Measurements from ENCODE around the gene DNPEP.
A peak's percentile ranks its signal among the peaks of the same experiment; 100 is the strongest.

DNPEP gene

DNA sequence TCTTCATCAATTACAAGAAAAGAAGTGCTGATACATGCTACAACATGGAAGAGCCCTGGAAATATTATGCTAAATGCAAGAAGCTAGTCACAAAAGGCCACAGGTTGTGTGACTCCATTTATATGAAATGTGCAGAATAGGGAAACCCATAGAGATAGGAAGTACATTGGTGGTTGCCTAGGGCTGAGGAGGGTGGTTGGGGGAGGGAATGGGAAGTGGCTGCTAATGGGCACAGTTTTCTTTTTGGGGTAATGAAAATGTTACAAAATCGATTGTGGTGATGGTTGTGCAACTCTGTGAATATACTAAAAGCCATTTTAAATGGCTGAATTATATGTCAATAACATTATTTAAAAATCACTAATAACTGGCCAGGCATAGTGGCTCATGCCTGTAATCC, 30.9 kb downstream of the DNPEP start:
- H3K36me3 ChIP-seq (ENCODE audit: insufficient read depth, insufficient read length, low read length) = no peaks in the 10 kb centered on the region
- TF ChIP-seq YY1 (IDR thresholded peaks at IDR 0.05; ENCODE audit: insufficient read depth, insufficient read length) = no peak
- TF ChIP-seq ZNF274 (IDR thresholded peaks at IDR 0.05; ENCODE audit: low read depth, low read length) = no peak
- no peak for TF ChIP-seq SUZ12 (IDR thresholded peaks at IDR 0.05; ENCODE audit: extremely low read depth, insufficient read depth, insufficient read length)
- no peaks in the 10 kb centered on the region for H3K9me3 ChIP-seq (ENCODE audit: insufficient read depth, low read length)
- H3K27me3 ChIP-seq (ENCODE audit: insufficient read depth, insufficient read length) = peaks cover 69% of the 10 kb centered on the region
- no peak for DNase-seq (ENCODE audit: low read depth, low spot score)
- H3K4me3 ChIP-seq (ENCODE audit: insufficient read length, low read depth) = no peak overlapping the region
- no peak overlapping the region for H3K9ac ChIP-seq (ENCODE audit: insufficient read length, low read depth)
- H3K4me1 ChIP-seq (ENCODE audit: insufficient read depth, insufficient read length) = no peaks in the 10 kb centered on the region

DNA sequence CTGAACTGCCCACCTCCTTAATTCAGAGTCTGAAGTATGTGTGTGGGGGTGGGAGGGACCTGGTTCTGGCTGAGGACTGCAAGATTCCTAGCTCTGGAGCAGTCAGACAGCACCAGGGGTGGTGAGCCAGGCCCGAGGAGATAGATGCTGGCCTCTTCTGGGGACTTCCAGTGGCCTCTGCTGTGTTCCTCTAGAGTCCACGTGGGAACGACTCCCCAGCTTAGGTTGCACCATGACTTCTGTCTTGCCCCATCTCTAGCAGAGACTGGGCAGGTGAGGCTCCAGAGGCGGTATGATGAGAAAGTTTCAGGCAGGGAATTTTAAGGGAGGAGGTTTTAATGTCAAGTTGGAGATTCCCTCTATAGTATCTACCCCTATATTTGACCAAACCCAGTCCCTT, 33.1 kb downstream of the DNPEP start:
- Histone ChIP-seq H3K36me3 (ENCODE audit: insufficient read depth, insufficient read length, low read length) (no peaks in the 10 kb centered on the region), H3K4me1 (ENCODE audit: insufficient read depth, insufficient read length) (peaks cover 5% of the 10 kb centered on the region), H3K27me3 (ENCODE audit: insufficient read depth, insufficient read length) (peaks cover 50% of the 10 kb centered on the region), H3K9me3 (ENCODE audit: insufficient read depth, low read length) (no peaks in the 10 kb centered on the region), H3K4me3 (ENCODE audit: insufficient read length, low read depth) (no peak overlapping the region), H3K9ac (ENCODE audit: insufficient read length, low read depth) (no peak overlapping the region)
- no peak for DNase-seq (ENCODE audit: low read depth, low spot score)
- TF ChIP-seq YY1 (IDR thresholded peaks at IDR 0.05; ENCODE audit: insufficient read depth, insufficient read length) (no peak), ZNF274 (IDR thresholded peaks at IDR 0.05; ENCODE audit: low read depth, low read length) (no peak), SUZ12 (IDR thresholded peaks at IDR 0.05; ENCODE audit: extremely low read depth, insufficient read depth, insufficient read length) (no peak)

DNA sequence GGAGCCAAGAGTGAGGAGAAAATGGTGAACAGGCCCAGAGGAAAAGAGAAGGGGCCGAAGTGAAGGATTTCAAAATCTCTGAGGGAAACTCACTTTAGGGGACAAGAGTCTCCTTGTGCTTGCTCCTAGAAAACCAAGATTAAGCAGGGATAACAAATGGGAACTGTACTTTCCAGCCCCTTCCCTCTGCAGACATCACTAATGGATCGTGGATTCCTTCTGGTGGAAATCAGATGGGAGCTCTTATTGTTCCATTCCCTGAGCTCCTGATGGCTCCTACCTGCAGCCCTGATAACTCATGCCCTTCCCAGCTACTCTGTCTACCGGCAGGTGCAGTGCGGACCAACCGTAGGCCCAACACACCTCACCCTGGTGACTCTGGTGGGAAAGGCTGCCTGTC, 34.6 kb downstream of the DNPEP start:
- Histone ChIP-seq H3K9me3 (ENCODE audit: insufficient read depth, low read length) (no peaks in the 10 kb centered on the region), H3K4me1 (ENCODE audit: insufficient read depth, insufficient read length) (peaks cover 5% of the 10 kb centered on the region), H3K4me3 (ENCODE audit: insufficient read length, low read depth) (no peak overlapping the region), H3K9ac (ENCODE audit: insufficient read length, low read depth) (no peak overlapping the region), H3K27me3 (ENCODE audit: insufficient read depth, insufficient read length) (peaks cover 36% of the 10 kb centered on the region), H3K36me3 (ENCODE audit: insufficient read depth, insufficient read length, low read length) (no peaks in the 10 kb centered on the region)
- no peak for DNase-seq (ENCODE audit: low read depth, low spot score)
- no peak for TF ChIP-seq SUZ12 (IDR thresholded peaks at IDR 0.05; ENCODE audit: extremely low read depth, insufficient read depth, insufficient read length)
- no peak for TF ChIP-seq ZNF274 (IDR thresholded peaks at IDR 0.05; ENCODE audit: low read depth, low read length)
- no peak for TF ChIP-seq YY1 (IDR thresholded peaks at IDR 0.05; ENCODE audit: insufficient read depth, insufficient read length)

DNA sequence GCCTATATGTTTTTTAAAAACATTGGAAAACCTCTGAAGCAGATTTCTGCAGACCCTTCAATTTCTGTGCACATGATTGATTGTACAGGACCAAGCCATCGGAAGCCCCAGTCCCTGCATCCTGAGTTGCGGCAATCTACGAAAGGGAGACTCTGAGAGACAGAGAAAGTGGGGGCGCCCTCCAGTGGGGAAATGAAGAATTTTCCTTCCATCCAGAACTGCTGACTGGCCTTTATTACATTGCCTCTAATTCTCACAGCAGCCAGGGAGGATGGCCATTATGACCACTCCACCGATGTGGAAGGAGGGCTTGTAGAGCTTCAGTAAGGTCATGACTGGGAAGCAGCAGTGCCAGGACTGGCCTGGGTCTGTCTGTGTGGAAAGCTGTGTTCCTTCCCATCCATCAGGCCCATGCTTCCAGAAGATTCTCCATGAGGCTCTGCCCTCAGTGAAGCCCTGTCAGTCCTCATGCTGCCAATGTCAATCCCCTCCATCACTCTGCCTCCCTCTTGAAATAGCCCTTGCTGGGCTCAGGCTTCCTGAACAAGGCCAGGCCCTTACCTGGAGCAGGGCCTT, 35.2 kb downstream of the DNPEP start:
- Histone ChIP-seq H3K36me3 (ENCODE audit: insufficient read depth, insufficient read length, low read length) (no peaks in the 10 kb centered on the region), H3K27me3 (ENCODE audit: insufficient read depth, insufficient read length) (peaks cover 30% of the 10 kb centered on the region), H3K9me3 (ENCODE audit: insufficient read depth, low read length) (no peaks in the 10 kb centered on the region), H3K4me1 (ENCODE audit: insufficient read depth, insufficient read length) (peaks cover 5% of the 10 kb centered on the region), H3K9ac (ENCODE audit: insufficient read length, low read depth) (no peak overlapping the region), H3K4me3 (ENCODE audit: insufficient read length, low read depth) (no peak overlapping the region)
- DNase-seq (ENCODE audit: low read depth, low spot score) = peak; percentile 46
- no peak for TF ChIP-seq ZNF274 (IDR thresholded peaks at IDR 0.05; ENCODE audit: low read depth, low read length)
- TF ChIP-seq SUZ12 (IDR thresholded peaks at IDR 0.05; ENCODE audit: extremely low read depth, insufficient read depth, insufficient read length) = no peak
- no peak for TF ChIP-seq YY1 (IDR thresholded peaks at IDR 0.05; ENCODE audit: insufficient read depth, insufficient read length)

DNA sequence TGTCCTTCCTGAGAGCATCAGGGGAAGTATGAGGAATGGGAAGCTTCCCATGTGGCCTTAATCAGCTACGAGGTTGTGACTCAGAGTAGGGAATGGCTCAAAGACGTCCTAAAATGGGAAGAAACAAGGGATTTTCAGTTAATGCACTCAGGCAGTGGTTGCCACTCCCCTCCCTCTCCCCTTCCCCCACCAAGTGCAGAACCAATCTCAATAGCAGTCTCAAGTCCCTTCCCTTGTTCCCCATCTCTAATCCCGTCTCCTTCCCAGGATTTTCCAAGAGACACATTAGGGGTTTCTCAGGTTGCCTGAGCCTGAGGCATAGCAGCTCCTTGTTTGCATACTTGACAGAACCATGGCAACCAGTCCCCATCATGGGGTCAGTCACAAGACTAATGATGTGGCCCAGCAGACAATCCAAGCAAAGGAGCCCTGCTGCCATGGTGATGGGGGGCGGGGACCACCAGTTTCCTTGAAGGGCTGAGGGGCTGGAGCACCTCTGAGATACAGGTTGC, 36.9 kb downstream of the DNPEP start:
- peak; percentile 69 for DNase-seq (ENCODE audit: low read depth, low spot score)
- peaks cover 19% of the 10 kb centered on the region for H3K27me3 ChIP-seq (ENCODE audit: insufficient read depth, insufficient read length)
- H3K9me3 ChIP-seq (ENCODE audit: insufficient read depth, low read length) = no peaks in the 10 kb centered on the region
- no peak overlapping the region for H3K4me3 ChIP-seq (ENCODE audit: insufficient read length, low read depth)
- no peak overlapping the region for H3K9ac ChIP-seq (ENCODE audit: insufficient read length, low read depth)
- H3K4me1 ChIP-seq (ENCODE audit: insufficient read depth, insufficient read length) = peaks cover 5% of the 10 kb centered on the region
- H3K36me3 ChIP-seq (ENCODE audit: insufficient read depth, insufficient read length, low read length) = no peaks in the 10 kb centered on the region
- TF ChIP-seq SUZ12 (IDR thresholded peaks at IDR 0.05; ENCODE audit: extremely low read depth, insufficient read depth, insufficient read length) (no peak), ZNF274 (IDR thresholded peaks at IDR 0.05; ENCODE audit: low read depth, low read length) (no peak), YY1 (IDR thresholded peaks at IDR 0.05; ENCODE audit: insufficient read depth, insufficient read length) (no peak)

DNA sequence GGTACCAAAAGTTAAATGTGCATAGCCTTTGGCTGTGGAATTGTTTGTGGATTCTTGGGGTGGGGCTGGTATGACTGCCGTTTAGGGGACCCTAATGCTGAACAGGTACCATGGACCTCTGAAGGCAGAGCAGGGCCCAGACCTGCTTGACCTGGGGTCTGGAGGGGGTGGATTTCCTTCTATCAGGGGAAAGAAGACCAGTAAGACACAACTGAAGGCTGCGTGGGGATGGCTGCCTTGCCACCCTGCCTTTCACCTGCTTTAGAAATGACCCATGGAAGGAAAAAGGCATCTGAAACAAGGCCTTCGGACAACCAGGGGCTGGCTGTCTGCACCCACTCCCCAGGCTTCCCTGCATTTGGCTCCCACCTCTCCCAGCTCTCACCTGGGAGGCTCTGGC, 37.5 kb downstream of the DNPEP start:
- Histone ChIP-seq H3K4me1 (ENCODE audit: insufficient read depth, insufficient read length) (peaks cover 5% of the 10 kb centered on the region), H3K9ac (ENCODE audit: insufficient read length, low read depth) (no peak overlapping the region), H3K27me3 (ENCODE audit: insufficient read depth, insufficient read length) (peaks cover 14% of the 10 kb centered on the region), H3K36me3 (ENCODE audit: insufficient read depth, insufficient read length, low read length) (no peaks in the 10 kb centered on the region), H3K4me3 (ENCODE audit: insufficient read length, low read depth) (no peak overlapping the region), H3K9me3 (ENCODE audit: insufficient read depth, low read length) (no peaks in the 10 kb centered on the region)
- no peak for DNase-seq (ENCODE audit: low read depth, low spot score)
- TF ChIP-seq ZNF274 (IDR thresholded peaks at IDR 0.05; ENCODE audit: low read depth, low read length) (no peak), SUZ12 (IDR thresholded peaks at IDR 0.05; ENCODE audit: extremely low read depth, insufficient read depth, insufficient read length) (no peak), YY1 (IDR thresholded peaks at IDR 0.05; ENCODE audit: insufficient read depth, insufficient read length) (no peak)

DNA sequence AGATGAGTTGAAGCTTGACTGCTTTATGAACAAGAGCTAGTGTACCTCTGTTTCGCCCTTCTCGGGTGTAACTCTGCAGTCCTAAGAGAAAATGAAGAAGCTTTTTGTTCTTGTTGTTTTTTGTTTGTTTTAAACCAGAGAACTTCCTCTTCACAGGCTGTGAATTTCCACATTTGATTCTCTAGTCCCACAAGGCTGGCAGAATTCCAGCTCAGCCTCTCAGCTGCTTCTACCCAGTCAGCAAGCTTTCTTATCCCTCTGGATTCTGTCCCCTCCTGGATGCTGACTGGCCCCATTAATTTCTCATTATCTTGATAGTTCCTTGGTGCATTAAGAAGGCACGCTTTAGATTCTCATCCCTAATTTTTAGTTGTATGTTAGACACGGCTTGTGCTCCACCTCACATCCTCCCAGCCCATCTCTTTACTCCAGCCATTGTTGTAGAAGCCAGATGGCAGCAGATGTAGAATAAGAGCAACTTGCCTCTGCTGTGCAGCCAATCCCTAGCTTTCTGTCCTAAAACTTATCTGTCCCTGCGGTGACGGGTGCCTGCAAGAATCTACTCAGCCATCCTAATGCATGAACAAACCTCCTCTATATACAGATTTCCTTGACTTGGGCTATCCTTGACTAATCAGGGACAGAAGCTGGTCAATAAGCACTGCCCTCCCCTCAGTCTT, 42.8 kb downstream of the DNPEP start:
- DNase-seq (ENCODE audit: low read depth, low spot score) = no peak
- no peaks in the 10 kb centered on the region for H3K9me3 ChIP-seq (ENCODE audit: insufficient read depth, low read length)
- no peaks in the 10 kb centered on the region for H3K4me1 ChIP-seq (ENCODE audit: insufficient read depth, insufficient read length)
- no peaks in the 10 kb centered on the region for H3K27me3 ChIP-seq (ENCODE audit: insufficient read depth, insufficient read length)
- TF ChIP-seq SUZ12 (IDR thresholded peaks at IDR 0.05; ENCODE audit: extremely low read depth, insufficient read depth, insufficient read length) (no peak), YY1 (IDR thresholded peaks at IDR 0.05; ENCODE audit: insufficient read depth, insufficient read length) (no peak), ZNF274 (IDR thresholded peaks at IDR 0.05; ENCODE audit: low read depth, low read length) (no peak)
- no peak overlapping the region for H3K9ac ChIP-seq (ENCODE audit: insufficient read length, low read depth)
- H3K4me3 ChIP-seq (ENCODE audit: insufficient read length, low read depth) = no peak overlapping the region
- H3K36me3 ChIP-seq (ENCODE audit: insufficient read depth, insufficient read length, low read length) = no peaks in the 10 kb centered on the region

Data from NT2/D1 (cell line).